UCSD-AML1 (cell line): ENCODE results near the gene PRKCD.

Source experiments
- DNase-seq: peaks from one replicate; lab custom pipeline; 2025; ENCODE audit not compliant: unreplicated experiment; lab: John Stamatoyannopoulos, UW

The PRKCD gene

DNA sequence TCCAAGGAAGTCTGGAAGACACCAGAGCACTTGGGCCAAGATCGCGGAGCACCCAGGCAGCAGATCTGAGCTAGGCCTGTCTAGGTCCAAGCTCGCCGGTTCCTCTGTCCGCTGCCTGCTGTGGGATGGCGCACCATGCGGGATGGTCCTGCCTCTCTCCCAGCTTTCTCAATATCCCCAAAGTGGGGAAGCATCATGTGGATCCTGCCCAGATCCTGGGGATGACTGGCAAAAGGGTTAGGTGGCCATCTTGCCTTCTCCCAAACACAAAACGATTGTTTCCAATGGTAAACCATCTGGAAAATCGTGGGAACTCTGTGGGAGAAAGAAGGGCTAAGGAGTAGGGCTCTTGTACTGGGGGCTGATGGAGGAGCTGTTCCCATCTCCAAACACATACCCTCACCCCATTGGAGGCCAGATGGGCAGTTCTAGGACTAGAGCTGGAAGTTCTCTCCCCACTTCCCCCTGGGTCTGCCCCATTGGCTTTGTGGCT lies 8.9 kb downstream of the PRKCD start:
- no peak for DNase-seq

DNA sequence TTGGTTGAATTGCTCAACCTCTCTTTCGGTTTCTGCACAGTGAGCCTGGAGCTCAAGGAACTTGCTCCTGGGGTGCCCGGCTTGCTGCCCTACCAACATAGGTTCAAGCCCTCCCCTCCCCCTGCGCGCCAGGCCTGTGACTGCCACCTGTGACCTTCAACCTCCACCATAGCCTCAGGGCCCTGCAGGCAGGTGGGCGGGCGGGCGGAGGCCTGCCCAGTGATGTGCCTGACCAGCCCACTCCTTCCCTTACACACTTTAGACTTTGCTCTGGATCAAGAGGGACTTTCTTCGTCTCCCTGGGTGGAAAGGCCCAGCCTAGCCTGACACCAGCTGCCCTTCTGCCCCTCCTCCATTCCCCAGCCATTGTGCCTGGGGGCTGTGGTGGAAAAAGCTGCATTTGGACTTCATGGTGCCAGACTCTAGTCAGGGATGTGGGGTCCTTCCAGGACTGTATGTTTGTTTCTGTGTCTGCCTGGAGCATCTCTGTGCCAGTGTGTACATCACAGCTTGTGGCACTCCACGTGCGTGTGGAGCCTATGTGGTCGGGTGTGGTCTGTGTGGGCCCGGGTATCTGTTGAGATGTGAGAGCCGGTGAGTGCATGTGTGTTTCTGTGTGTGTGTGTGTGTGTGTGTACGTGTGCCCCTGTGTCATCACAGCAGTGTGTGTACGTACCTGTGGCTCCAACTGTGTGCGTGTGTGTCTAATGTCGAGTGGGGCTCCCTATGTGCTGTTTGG lies 9.5 kb downstream of the PRKCD start:
- DNase-seq: peak; percentile 71

- DNase-seq: no peak
Observed at GRCh38 chr3:53171064-53171418, 10.0 kb downstream of the PRKCD start.

DNA sequence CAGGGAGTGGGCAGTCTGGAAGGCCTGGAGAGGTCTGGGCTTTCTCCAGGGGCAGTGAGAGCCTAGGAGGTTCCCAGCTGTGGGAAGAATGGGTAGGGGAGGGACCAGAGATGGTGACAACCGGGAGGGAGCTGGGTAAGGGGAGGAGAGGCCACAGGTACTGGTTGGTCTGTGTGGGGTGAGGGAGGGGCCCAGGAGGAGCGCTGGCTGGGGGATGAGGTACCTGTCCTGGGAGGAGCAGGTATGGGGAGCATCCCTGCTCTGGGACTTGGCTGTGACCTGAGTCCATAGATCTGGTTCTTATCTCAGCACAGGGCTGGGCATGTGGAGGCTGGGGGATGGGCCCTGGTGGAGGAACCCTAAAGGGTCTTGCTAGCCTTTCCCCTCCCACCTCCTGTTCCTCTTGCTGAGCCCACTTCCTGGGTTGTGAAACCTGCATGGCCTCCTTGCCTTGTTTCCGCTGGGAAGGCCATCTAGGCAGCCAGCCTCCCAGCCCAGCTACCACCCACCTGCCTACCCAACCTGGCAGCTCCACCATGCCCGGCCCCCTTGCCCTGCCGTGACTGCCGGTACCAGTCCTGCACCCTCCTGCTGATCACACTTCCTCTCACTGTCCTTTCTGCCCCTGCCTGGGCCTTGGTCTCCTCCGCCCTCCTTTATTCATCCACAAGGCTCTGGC lies 11.0 kb downstream of the PRKCD start:
- peak; percentile 72 for DNase-seq

- DNase-seq: no peak
Observed at GRCh38 chr3:53173107-53173506, 12.1 kb downstream of the PRKCD start.

- no peak for DNase-seq
Observed at GRCh38 chr3:53174346-53175250, 13.6 kb downstream of the PRKCD start.

- no peak for DNase-seq
Observed at GRCh38 chr3:53175613-53176540, 14.9 kb downstream of the PRKCD start.

DNA sequence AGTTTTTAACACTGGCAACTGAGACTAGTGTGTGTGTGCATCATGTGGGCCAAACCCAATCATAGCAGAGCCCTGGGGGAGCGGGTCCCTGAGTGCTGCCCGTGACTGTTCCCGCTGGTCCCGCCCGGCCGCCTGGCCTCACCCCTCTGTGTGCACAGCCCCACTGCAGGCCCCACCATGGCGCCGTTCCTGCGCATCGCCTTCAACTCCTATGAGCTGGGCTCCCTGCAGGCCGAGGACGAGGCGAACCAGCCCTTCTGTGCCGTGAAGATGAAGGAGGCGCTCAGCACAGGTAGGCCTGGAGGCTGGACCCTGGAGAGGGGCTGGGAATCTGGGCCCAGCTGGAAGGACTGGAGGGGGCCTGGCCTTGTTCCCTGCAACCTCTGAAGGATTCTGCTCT lies 17.2 kb downstream of the PRKCD start:
- DNase-seq: no peak

DNA sequence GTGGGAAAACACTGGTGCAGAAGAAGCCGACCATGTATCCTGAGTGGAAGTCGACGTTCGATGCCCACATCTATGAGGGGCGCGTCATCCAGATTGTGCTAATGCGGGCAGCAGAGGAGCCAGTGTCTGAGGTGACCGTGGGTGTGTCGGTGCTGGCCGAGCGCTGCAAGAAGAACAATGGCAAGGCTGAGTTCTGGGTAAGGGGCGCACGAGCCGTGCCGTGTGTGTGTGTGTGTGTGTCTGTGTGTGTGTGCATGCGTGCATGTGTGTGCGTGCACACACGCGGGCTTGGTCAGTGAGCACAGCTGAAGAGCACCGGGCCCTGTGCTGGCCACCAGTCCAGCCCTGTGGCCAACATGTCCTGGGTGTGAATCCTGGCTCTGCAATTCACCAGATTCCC lies 18.6 kb downstream of the PRKCD start:
- no peak for DNase-seq

DNA sequence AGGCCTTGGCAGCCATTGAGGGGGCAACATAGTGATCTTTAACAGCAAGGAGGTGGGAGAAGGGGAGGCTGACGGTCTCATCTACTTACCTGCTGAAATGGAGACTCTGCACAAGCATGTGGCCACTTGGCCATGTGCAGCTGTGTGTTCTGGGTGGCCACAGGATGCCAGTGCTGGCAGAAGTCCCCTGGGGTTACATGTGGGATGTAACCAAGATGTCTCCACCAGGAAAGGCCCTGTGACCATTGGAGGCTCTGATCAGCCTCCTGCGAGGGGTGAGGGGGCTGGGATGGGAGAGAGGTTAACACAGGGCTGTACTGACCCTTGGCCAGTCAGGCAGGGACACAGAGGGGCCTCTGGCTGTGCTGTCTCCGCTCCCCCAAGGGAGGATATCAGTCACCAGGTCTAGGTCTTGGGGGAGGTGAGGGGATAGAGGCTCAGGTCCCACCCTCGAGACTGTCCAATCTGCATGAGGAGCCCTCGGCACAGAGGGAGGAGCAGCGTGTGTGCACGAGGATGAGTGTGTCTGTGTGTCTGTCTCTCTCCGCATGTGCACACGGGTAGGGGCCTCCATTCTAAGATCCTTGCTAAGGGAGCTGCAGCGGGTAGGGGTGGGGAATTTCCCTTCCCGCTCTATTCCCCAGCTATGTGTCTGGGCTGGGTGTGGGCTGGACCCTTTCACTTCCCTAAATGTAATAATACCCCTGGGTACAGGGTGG lies 19.5 kb downstream of the PRKCD start:
- DNase-seq: no peak

GRCh38 chr3:53181024-53181371 lies 20.0 kb downstream of the PRKCD start:
- no peak for DNase-seq

GRCh38 chr3:53181528-53181927 lies 20.5 kb downstream of the PRKCD start:
- DNase-seq: no peak

DNA sequence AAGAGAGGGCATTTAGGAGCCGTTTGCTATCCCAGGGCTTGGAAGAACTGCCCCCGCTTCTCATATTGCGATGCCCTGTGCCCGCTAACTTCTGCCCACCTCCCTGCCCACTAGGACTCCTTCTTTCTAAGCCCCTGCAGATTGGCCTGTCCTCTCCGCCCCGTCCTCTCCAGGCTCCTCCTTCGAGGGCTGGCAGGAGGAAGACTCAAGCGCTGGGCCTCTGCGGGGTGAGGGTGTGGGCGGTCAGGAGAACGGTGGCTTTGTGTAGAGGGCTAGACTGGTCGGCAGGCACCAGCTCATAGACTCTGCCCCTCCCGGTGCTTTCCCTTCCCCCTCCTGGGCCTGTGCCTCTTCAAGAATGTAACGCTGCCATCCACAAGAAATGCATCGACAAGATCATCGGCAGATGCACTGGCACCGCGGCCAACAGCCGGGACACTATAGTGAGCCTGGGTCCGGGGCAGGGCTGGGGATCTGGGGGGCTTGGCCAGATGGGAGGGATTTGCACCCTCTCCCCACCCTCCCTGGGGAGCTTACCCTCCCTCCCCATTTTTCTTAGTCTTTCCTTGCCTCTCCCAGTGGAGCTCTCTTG lies 21.9 kb downstream of the PRKCD start:
- no peak for DNase-seq

GRCh38 chr3:53183514-53183913 lies 22.5 kb downstream of the PRKCD start:
- no peak for DNase-seq

DNA sequence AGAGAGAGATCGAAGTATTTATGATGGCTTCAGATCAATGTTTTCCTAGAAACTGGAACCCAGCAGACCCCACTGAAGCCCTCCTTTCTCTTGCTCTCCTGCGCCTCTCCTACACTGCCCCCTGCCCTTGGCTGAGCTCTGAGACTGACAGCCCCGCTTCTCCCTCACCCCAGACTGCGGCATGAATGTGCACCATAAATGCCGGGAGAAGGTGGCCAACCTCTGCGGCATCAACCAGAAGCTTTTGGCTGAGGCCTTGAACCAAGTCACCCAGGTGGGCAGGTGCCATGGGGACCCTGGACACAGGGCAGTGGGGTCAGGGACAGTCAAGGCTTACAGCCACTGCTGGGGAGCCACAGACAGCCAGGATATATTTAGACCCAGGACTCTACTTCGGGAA lies 23.7 kb downstream of the PRKCD start:
- no peak for DNase-seq

DNA sequence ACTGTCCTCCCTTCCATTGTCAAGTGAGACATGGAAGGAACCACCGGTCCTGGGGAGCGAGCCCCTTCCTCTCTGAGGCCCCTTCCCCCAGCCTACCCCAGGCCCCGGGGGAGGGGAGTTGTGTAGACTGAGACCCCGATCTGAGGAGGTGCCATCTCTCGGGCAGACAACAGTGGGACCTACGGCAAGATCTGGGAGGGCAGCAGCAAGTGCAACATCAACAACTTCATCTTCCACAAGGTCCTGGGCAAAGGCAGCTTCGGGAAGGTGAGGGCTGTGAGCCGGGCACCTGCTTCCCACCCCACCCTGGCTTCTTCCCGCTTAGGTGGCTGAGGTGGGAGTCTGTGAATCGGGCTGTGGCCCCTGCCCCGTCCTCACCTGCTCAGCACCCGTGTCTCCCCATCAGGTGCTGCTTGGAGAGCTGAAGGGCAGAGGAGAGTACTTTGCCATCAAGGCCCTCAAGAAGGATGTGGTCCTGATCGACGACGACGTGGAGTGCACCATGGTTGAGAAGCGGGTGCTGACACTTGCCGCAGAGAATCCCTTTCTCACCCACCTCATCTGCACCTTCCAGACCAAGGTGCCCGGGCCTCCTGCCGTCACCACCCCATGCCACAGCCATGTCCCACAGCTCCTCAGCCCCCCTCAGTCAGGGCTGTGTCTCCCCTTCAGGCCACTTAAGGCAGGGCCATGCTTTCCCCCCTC lies 24.9 kb downstream of the PRKCD start:
- no peak for DNase-seq

GRCh38 chr3:53186726-53187125 lies 25.7 kb downstream of the PRKCD start:
- no peak for DNase-seq

DNA sequence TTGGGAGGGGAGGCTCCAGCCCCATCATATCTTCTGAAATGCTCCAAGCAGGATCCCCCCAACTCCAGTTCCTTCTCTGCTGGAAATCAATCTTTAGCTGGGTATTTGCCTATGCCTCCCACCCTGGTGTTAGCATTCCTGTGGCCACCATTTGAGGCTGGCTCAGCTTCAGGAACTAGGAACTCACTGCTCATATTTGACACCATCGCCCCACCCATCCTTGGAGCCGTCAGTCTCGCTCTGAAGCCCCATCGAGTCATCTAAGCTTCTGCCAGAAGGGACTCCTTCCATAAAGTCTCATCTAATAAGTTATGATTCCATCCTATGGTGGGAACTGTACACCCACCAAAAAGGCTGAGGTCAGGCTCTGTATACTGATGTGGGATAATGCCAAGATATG lies 26.4 kb downstream of the PRKCD start:
- no peak for DNase-seq

GRCh38 chr3:53188136-53188685 lies 27.2 kb downstream of the PRKCD start:
- no peak for DNase-seq
